HepG2 (cell line): ENCODE measurements around the gene AKR1C4. TPM values are rescaled to one million over a fixed set of nuclear protein-coding genes. Genes with fewer than 3 reads are reported as not detected.

Experiments used
- AHR ChIP-seq: IDR thresholded peaks from 2 replicates; pipeline ENCODE4 v1.6.1; 2018; ENCODE audit warnings: missing genetic modification reagents, missing compliant biosample characterization
- ARHGAP35 ChIP-seq: sonication (generic); formaldehyde crosslinking; IDR thresholded peaks from 2 replicates; pipeline ENCODE4 v1.9.0; 2022; ENCODE audit warnings: mild to moderate bottlenecking, inconsistent platforms, moderate library complexity, missing genetic modification reagents, borderline replicate concordance
- HNF4A ChIP-seq: sonication (generic); formaldehyde crosslinking; IDR thresholded peaks from 2 replicates; pipeline ENCODE4 v1.4.0; 2020; ENCODE audit warnings: missing genetic modification reagents
- RARA ChIP-seq: IDR thresholded peaks from 2 replicates; pipeline ENCODE4 v1.6.1; 2016; ENCODE audit warnings: missing genetic modification reagents, missing compliant biosample characterization
- SMC3 ChIP-seq: IDR thresholded peaks from 2 replicates; pipeline ENCODE4 v1.6.1; 2011; ENCODE audit warnings: low read length, improper control_type of control experiment
- SP140L ChIP-seq: sonication (generic); formaldehyde crosslinking; IDR thresholded peaks from 2 replicates; pipeline ENCODE4 v1.4.0; 2020; ENCODE audit warnings: missing genetic modification reagents, borderline replicate concordance
- ZNF460 ChIP-seq: sonication (generic); formaldehyde crosslinking; IDR thresholded peaks from 2 replicates; pipeline ENCODE4 v1.5.1; 2020; ENCODE audit warnings: missing genetic modification reagents, mild to moderate bottlenecking, borderline replicate concordance
- ZNF773 ChIP-seq: sonication (generic); formaldehyde crosslinking; IDR thresholded peaks from 2 replicates; pipeline ENCODE4 v1.4.0; 2020; ENCODE audit warnings: missing genetic modification reagents, borderline replicate concordance
- polyA plus RNA-seq, 8 experiments: library from polyadenylated mRNA; depleted of rRNA in 3 of 8; stranded (reverse) in 7 of 8; unstranded in 1 of 8; fragments of >200 nt; fragmentation: Illumina TruSeq in 4 of 8; extraction: Trizol in 4 of 8; gene quantifications; 2 replicates each; pipeline versions ENCODE4 v1.2.1 to v1.2.3, GENCODE V29; 2011 to 2016; ENCODE audit warnings: low read depth in 4 of 8, missing spikeins in 1 of 8, mixed read lengths in 1 of 8; ENCODE audit not compliant: insufficient read depth in 1 of 8
- total RNA-seq, 5 experiments: library from RNA; depleted of rRNA; stranded (reverse); fragments of >200 nt; fragmentation: Illumina TruSeq; extraction: Trizol; gene quantifications; 2 replicates each; pipeline ENCODE4 v1.2.3, GENCODE V29; 2016; ENCODE audit warnings: low read depth in 1 of 5
- TF ChIP-seq, protein P1 (sequence below): sonication (generic); formaldehyde crosslinking; IDR thresholded peaks from 2 replicates; pipeline ENCODE4 v1.4.0; 2020; ENCODE audit warnings: mild to moderate bottlenecking, missing genetic modification reagents
- TF ChIP-seq, protein P2 (sequence below): sonication (generic); formaldehyde crosslinking; IDR thresholded peaks from 2 replicates; pipeline ENCODE4 v1.5.0; 2020; ENCODE audit warnings: missing genetic modification reagents, mild to moderate bottlenecking, borderline replicate concordance
- TF ChIP-seq, protein P3 (sequence below): IDR thresholded peaks from 2 replicates; pipeline ENCODE4 v1.6.1; 2016; ENCODE audit warnings: low read depth
- TF ChIP-seq, protein P4 (sequence below): sonication (generic); formaldehyde crosslinking; IDR thresholded peaks from 2 replicates; pipeline ENCODE4 v1.4.0; 2020; ENCODE audit warnings: missing genetic modification reagents, low read depth, mild to moderate bottlenecking, borderline replicate concordance
- TF ChIP-seq, protein P5 (sequence below), 2 experiments: sonication (generic) in 1 of 2; formaldehyde crosslinking in 1 of 2; IDR thresholded peaks; 2 replicates each; pipeline versions ENCODE4 v1.4.0 to v1.6.1; 2016 to 2020; ENCODE audit warnings: borderline replicate concordance in 1 of 2, low read depth in 1 of 2, mild to moderate bottlenecking in 1 of 2, missing genetic modification reagents in 1 of 2
- TF ChIP-seq, protein P6 (sequence below): sonication (generic); formaldehyde crosslinking; IDR thresholded peaks from 2 replicates; pipeline ENCODE4 v1.5.0; 2020; ENCODE audit warnings: missing genetic modification reagents, mild to moderate bottlenecking, borderline replicate concordance
- TF ChIP-seq, protein P7 (sequence below): IDR thresholded peaks from 2 replicates; pipeline ENCODE4 v1.6.1; 2016; ENCODE audit warnings: missing genetic modification reagents, missing compliant biosample characterization

AKR1C4 gene
- total and polyA plus RNA-seq, 2 of the 13 experiments (the other 11 are each of a cell fraction or from before 2014, with no cell fraction given) = 0.18 to 1.3 TPM

DNA sequence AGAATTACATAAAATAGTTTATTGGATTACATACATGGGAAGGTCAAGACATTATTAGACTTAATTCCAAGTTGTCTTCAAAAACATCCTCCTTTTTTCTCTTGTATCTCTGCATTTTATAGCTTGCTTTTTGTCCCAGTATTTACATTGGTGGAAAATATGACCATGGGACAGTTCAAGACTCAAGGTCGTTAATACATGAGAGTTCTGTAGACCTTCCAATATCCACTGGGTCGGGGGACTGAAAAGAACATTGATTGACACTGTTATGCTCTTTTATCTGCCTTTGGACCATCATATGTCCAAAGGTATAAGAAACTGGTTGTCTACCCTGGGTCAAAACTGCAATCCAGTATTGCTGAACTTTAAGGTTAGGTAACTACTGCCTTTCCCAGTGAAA is 36.7 kb downstream of the AKR1C4 start (continued):
- TF ChIP-seq, protein P1, sequence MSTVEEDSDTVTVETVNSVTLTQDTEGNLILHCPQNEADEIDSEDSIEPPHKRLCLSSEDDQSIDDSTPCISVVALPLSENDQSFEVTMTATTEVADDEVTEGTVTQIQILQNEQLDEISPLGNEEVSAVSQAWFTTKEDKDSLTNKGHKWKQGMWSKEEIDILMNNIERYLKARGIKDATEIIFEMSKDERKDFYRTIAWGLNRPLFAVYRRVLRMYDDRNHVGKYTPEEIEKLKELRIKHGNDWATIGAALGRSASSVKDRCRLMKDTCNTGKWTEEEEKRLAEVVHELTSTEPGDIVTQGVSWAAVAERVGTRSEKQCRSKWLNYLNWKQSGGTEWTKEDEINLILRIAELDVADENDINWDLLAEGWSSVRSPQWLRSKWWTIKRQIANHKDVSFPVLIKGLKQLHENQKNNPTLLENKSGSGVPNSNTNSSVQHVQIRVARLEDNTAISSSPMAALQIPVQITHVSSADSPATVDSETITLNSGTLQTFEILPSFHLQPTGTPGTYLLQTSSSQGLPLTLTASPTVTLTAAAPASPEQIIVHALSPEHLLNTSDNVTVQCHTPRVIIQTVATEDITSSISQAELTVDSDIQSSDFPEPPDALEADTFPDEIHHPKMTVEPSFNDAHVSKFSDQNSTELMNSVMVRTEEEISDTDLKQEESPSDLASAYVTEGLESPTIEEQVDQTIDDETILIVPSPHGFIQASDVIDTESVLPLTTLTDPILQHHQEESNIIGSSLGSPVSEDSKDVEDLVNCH (CRISPR knock-in tag) = no peak
- TF ChIP-seq AHR (CRISPR knock-in tag) = no peak
- no peak for TF ChIP-seq ARHGAP35 (CRISPR knock-in tag)
- TF ChIP-seq, protein P2, sequence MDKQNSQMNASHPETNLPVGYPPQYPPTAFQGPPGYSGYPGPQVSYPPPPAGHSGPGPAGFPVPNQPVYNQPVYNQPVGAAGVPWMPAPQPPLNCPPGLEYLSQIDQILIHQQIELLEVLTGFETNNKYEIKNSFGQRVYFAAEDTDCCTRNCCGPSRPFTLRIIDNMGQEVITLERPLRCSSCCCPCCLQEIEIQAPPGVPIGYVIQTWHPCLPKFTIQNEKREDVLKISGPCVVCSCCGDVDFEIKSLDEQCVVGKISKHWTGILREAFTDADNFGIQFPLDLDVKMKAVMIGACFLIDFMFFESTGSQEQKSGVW = 0 out of 2 replicates have a peak, but pooled peaks have one; percentile 30
- no peak for TF ChIP-seq ZNF773 (CRISPR knock-in tag)
- TF ChIP-seq, protein P3, sequence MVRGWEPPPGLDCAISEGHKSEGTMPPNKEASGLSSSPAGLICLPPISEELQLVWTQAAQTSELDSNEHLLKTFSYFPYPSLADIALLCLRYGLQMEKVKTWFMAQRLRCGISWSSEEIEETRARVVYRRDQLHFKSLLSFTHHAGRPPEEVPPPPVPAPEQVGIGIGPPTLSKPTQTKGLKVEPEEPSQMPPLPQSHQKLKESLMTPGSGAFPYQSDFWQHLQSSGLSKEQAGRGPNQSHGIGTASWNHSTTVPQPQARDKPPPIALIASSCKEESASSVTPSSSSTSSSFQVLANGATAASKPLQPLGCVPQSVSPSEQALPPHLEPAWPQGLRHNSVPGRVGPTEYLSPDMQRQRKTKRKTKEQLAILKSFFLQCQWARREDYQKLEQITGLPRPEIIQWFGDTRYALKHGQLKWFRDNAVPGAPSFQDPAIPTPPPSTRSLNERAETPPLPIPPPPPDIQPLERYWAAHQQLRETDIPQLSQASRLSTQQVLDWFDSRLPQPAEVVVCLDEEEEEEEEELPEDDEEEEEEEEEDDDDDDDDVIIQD (CRISPR knock-in tag) = peak; percentile 82; the same call in 1 of the 2 replicates
- TF ChIP-seq, protein P4, sequence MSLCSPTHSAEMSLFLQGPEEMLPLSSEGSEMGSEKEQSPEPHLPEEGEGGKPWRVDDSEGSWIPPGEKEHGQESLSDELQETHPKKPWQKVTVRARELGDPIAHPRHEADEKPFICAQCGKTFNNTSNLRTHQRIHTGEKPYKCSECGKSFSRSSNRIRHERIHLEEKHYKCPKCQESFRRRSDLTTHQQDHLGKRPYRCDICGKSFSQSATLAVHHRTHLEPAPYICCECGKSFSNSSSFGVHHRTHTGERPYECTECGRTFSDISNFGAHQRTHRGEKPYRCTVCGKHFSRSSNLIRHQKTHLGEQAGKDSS = no peak
- TF ChIP-seq, protein P5, sequence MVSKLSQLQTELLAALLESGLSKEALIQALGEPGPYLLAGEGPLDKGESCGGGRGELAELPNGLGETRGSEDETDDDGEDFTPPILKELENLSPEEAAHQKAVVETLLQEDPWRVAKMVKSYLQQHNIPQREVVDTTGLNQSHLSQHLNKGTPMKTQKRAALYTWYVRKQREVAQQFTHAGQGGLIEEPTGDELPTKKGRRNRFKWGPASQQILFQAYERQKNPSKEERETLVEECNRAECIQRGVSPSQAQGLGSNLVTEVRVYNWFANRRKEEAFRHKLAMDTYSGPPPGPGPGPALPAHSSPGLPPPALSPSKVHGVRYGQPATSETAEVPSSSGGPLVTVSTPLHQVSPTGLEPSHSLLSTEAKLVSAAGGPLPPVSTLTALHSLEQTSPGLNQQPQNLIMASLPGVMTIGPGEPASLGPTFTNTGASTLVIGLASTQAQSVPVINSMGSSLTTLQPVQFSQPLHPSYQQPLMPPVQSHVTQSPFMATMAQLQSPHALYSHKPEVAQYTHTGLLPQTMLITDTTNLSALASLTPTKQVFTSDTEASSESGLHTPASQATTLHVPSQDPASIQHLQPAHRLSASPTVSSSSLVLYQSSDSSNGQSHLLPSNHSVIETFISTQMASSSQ (IDR thresholded peaks at IDR 0.05; ENCODE audit: low read depth) = no peak
- TF ChIP-seq, protein P5 (CRISPR knock-in tag; IDR thresholded peaks at IDR 0.05; ENCODE audit: borderline replicate concordance) = no peak
- no peak for TF ChIP-seq SMC3
- TF ChIP-seq HNF4A = peak; percentile 58
- peak; percentile 23; the same call in 1 of the 2 replicates for TF ChIP-seq RARA (CRISPR knock-in tag)
- no peak for TF ChIP-seq SP140L (CRISPR knock-in tag)
- TF ChIP-seq, protein P6, sequence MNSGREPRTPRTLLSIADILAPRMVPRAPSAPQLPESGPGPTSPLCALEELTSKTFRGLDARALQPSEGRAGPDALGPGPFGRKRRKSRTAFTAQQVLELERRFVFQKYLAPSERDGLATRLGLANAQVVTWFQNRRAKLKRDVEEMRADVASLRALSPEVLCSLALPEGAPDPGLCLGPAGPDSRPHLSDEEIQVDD (CRISPR knock-in tag) = no peak
- TF ChIP-seq ZNF460 = no peak
- TF ChIP-seq, protein P7, sequence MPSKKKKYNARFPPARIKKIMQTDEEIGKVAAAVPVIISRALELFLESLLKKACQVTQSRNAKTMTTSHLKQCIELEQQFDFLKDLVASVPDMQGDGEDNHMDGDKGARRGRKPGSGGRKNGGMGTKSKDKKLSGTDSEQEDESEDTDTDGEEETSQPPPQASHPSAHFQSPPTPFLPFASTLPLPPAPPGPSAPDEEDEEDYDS = no peak
